Activated T-cell treated with anti-CD3 and anti-CD28 coated beads, Interleukin-2, amount 50 U/mL, for 72 hours (primary cell): ENCODE measurements around the gene VWF. TPM values are rescaled to one million over a fixed set of nuclear protein-coding genes. Genes with fewer than 3 reads are reported as not detected.

Source experiments
- ATAC-seq, 2 donors: fragments of 150-1000 bp; cut with Tn5 transposase; replicated peaks in 1 of 2; 2 replicates each; pipeline ENCODE4 v1.10.0; 2021; ENCODE audit warnings: moderate library complexity in 2 of 2, mild to moderate bottlenecking in 1 of 2
- DNase-seq, 2 donors: peaks; one replicate each; pipeline ENCODE4 v3.0.0; 2021 to 2022; ENCODE audit warnings: mixed read lengths in 1 of 2
- H3K27ac Mint-ChIP-seq: one replicate; pipeline ENCODE4 v1.8.0; 2022; ENCODE audit warnings: mild to moderate bottlenecking, moderate library complexity, mixed read lengths
- H3K27me3 Mint-ChIP-seq: one replicate; pipeline ENCODE4 v1.8.0; 2022; ENCODE audit warnings: low read depth, mixed read lengths
- H3K36me3 Mint-ChIP-seq, 2 donors: one replicate each; pipeline ENCODE4 v1.8.0; 2022; ENCODE audit warnings: mixed read lengths in 2 of 2, mild to moderate bottlenecking in 1 of 2; ENCODE audit not compliant: insufficient read depth in 2 of 2
- H3K4me1 Mint-ChIP-seq: one replicate; pipeline ENCODE4 v1.8.0; 2022; ENCODE audit warnings: low read depth, mixed read lengths
- H3K4me3 Mint-ChIP-seq, 2 donors: one replicate each; pipeline ENCODE4 v1.8.0; 2022; ENCODE audit warnings: mild to moderate bottlenecking in 2 of 2, mixed read lengths in 2 of 2, moderate library complexity in 2 of 2
- H3K9me3 Mint-ChIP-seq, 2 donors: one replicate each; pipeline ENCODE4 v1.8.0; 2022; ENCODE audit warnings: mixed read lengths in 2 of 2
- total RNA-seq, 2 donors: library from RNA; stranded (reverse); gene quantifications; one replicate each; pipeline ENCODE4 v1.2.3, GENCODE V29; 2022

Gene VWF
- total RNA-seq, 2 donors from 2014 or later = 0.02 TPM

DNA sequence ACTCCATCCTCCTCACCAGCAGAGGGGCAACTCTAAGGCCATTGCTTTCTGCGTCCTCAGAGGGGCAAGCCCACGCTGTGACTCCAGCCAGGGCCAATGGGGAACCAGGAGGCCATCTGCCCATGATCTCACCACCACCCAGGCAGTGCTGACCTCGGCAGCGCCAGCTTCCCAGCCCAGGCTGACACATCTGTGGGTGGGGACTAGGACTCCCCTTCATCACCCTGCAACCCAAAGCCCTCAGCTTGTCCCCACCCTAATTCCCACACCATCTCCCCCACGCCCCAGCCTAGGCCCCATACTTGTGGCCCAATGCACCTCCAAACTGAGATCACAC is 58.6 kb downstream of the VWF start:
- peaks cover 12% of the 10 kb centered on the region for H3K27me3 Mint-ChIP-seq
- H3K4me1 Mint-ChIP-seq = peaks cover 25% of the 10 kb centered on the region
- H3K9me3 Mint-ChIP-seq = no peaks in the 10 kb centered on the region
- no peaks in the 10 kb centered on the region for H3K36me3 Mint-ChIP-seq
- no peak for ATAC-seq
- H3K4me3 Mint-ChIP-seq = no peak overlapping the region
- DNase-seq = no peak
- H3K27ac Mint-ChIP-seq = no peak overlapping the region

DNA sequence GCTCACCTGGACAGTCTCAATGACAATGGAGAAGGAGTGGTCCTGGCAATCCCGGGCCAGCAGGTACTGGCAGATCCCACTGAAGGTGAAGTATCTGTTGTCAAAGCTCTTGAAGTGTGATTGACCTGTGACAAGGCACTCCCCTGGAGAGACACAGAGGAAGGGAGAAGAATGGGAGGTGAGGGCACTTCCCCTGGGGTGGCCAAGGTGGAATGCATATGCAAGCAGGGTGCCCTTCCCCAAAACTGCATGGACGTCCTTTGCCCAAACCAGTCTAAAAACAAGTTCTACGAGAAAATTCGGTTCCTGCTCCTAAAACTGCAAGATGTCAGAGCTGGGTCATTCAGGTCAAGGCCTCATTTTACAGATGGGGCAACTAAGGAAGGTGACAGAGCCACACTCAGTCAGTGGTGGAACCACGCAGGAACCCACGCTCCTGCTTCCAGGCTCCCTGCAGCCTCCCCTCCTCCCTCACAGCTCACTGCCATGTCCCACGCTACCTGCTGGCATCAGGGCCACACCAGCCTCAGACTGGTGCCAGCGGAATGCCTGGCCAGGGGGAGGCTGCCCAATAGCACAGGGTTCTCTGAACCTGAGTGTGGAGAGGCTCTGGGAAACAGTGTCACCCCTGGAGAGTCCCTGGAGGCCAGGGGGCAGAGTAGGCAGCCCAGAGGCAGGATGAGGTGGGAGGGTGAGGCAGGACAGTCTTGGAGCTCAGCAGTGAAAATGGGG is 59.2 kb downstream of the VWF start:
- peaks cover 21% of the 10 kb centered on the region for H3K4me1 Mint-ChIP-seq
- DNase-seq (no peak), ATAC-seq (no peak)
- H3K4me3 Mint-ChIP-seq = no peak overlapping the region
- peaks cover 7% of the 10 kb centered on the region for H3K27me3 Mint-ChIP-seq
- no peaks in the 10 kb centered on the region for H3K36me3 Mint-ChIP-seq
- no peaks in the 10 kb centered on the region for H3K9me3 Mint-ChIP-seq
- H3K27ac Mint-ChIP-seq = no peak overlapping the region

DNA sequence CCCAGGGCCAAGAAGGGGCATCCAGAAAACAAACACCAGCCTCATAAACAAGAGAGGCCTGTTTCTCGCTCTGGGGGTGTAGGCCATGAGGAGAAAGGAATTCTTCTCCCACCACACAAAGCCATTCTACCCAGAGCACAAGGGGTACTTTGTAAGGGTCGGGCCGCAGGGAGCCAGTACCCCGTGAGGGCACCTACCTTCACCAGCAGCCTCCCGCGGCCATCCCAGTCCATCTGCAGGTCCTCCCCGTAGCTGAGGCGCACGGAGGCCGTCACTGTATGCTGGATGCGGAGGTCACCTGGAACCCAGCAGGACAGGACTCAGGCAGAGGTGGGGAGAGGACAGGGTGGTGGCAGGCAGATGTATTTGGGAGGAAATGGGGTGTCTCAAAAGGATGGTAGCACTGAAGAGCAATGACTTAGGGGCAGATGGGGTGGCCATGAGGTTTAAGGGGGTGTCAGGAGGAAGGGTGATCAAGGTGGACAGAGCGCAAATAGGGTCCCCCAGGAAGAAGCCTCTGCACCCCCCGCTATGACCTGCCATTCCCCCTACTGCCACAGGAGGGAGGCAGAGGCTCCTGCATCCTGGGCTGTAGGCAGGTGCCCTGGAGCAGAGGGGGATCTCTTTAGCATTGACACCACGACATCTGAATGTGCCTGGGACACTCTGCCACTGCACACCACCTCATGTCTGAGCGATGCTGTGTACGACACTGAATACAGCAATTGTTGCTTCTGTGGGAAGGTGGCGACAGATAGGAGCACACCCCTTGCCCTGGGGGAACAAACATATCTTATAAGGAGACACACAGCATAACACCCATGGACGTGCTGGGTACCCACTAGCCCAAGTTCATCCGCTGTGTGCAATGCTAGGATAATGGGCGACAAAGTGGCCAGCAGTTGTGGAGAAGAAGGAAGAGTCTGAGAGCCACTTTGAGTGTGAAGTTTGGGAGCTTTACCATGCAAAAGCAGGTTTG is 61.4 kb downstream of the VWF start:
- H3K9me3 Mint-ChIP-seq = no peaks in the 10 kb centered on the region
- peaks cover 6% of the 10 kb centered on the region for H3K4me1 Mint-ChIP-seq
- DNase-seq (peak; percentile 61 to 72), ATAC-seq (peak; percentile 84 to 87)
- H3K27me3 Mint-ChIP-seq = peaks cover 17% of the 10 kb centered on the region
- H3K4me3 Mint-ChIP-seq = no peak overlapping the region
- no peak overlapping the region for H3K27ac Mint-ChIP-seq
- H3K36me3 Mint-ChIP-seq = no peaks in the 10 kb centered on the region

DNA sequence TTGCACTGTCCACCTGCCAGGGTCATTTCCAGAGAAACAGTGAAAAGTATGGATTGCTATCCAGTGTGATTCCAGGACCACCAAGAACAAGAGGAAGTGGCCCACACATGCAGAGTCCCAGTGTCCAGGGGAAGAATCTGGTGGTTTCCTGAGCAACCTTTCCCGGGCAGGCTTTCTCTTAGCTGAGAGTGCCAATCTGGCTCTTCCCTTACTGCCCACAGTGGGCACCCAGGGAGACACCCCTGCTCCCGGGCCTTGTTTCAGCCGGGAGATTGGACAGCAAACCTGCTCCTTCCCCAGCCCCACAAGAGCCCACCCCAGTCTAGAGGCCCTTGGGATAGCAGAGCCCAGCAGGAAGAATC is 62.1 kb downstream of the VWF start:
- Mint-ChIP-seq H3K4me3 (no peak overlapping the region), H3K27ac (no peak overlapping the region), H3K36me3 (no peaks in the 10 kb centered on the region), H3K4me1 (peaks cover 6% of the 10 kb centered on the region), H3K9me3 (no peaks in the 10 kb centered on the region), H3K27me3 (peaks cover 17% of the 10 kb centered on the region)
- no peak for DNase-seq
- no peak for ATAC-seq

DNA sequence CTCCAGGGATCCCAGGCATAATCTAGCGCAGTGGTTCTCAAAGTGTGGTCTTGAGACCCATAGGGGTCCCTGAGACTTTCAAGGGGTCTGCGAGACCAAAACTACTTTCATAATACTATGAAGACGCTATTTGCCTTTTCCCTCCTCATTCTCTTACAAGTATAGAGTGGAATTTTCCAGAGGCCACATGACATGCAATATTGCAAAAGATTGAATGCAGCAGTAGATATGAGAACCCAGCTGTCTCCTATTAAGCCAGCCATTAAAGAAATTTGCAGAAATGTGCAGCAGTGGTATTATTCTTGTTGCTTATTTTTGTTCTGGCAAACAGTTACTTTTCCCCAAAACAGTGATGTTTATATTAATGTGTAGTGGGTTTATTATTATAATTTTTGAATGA is 62.8 kb downstream of the VWF start:
- H3K27ac Mint-ChIP-seq = no peak overlapping the region
- peaks cover 17% of the 10 kb centered on the region for H3K27me3 Mint-ChIP-seq
- H3K4me1 Mint-ChIP-seq = peaks cover 6% of the 10 kb centered on the region
- no peak for ATAC-seq
- no peak overlapping the region for H3K4me3 Mint-ChIP-seq
- H3K36me3 Mint-ChIP-seq = no peaks in the 10 kb centered on the region
- DNase-seq = no peak
- no peaks in the 10 kb centered on the region for H3K9me3 Mint-ChIP-seq

DNA sequence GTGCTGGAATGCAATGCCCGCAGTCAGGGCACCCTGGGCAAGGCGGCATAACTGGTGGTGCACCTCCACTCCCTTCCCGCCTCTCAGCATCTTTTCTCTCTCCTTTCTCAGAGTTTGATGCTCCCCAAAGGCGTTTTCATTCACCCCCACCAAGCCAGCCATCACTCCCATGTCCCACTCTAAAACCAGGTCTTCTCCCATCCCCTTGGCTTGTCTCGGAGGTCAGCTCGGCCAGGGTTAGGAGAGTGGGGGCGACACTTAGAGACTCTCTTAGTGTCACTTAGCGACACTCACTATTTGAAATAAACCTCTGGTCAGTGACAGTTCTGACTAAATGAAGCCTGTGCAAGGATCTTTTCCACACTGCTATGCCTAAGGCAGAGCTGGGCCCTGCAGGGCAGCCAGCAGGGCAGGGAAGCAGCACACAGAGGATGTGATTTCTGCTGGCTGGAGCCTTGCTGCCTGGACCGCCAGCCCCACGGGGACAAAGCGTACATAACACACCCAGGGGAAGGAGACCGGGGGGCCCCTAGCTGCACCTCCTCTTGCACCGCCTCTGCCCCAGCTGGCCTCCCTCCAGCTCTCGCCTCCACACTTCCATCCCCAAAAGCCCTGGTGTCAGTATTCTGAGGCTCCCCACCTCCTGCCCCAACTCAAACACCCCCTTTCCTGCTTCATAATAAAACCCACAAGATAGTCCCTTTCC is 64.5 kb downstream of the VWF start:
- ATAC-seq (no peak), DNase-seq (no peak)
- H3K9me3 Mint-ChIP-seq = no peaks in the 10 kb centered on the region
- H3K4me3 Mint-ChIP-seq = no peak overlapping the region
- peaks cover 6% of the 10 kb centered on the region for H3K4me1 Mint-ChIP-seq
- no peak overlapping the region for H3K27ac Mint-ChIP-seq
- H3K36me3 Mint-ChIP-seq = no peaks in the 10 kb centered on the region
- H3K27me3 Mint-ChIP-seq = peaks cover 27% of the 10 kb centered on the region

DNA sequence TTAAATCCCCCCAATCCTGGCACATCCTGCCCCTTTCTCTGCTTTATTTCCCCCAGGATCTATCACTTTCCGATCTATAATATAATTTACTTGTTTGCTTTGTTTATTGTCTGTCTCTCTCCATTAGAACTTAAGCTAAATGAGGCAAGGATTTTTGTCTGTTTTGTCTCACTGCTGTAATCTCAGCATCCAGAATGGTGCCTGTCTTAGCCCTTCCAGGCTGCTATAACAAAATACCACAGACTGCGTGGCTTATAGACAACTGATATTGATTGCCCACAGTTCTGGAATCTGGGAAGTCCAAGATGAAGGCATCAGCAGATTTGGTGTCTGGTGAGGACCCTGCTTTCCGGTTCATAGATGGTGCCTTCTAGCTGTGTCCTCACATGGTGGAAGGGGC is 65.2 kb downstream of the VWF start:
- Mint-ChIP-seq H3K27ac (no peak overlapping the region), H3K4me1 (peaks cover 6% of the 10 kb centered on the region), H3K36me3 (no peaks in the 10 kb centered on the region), H3K27me3 (peaks cover 27% of the 10 kb centered on the region), H3K4me3 (no peak overlapping the region), H3K9me3 (no peaks in the 10 kb centered on the region)
- DNase-seq (no peak), ATAC-seq (no peak)

DNA sequence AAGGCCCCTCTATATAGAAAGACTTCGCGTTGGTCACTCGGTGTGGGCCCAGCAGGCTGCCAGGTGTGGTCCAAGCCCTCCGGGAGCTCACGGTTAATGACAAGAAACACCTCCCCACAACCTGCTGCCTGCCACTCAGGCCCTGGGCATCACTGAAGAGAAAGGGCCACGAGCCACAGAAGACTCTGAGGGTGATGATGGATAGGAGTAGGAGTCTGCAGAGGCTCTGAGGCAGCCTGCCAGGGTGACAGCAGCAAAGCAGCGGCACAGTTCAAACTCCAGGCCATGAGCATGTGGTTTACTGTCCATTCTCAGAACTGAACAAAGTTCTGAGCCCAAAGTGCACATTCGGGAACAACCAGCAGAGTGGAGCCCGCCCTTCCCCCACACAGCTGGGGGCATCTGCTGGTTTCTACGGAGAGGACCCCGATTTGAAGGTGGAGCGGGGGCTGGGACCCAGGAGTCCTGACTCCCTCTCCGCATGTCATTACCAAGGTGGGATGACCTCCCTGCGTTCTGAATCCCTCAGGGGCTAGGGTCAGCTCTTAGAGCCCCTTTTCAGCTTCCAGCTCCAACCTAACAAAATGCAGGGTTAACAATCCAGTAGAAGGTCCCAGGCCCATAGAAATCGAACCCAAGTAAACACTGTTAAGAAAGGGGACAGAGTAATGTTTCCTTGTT is 65.8 kb downstream of the VWF start:
- Mint-ChIP-seq H3K4me1 (peaks cover 6% of the 10 kb centered on the region), H3K36me3 (no peaks in the 10 kb centered on the region), H3K9me3 (no peaks in the 10 kb centered on the region), H3K4me3 (no peak overlapping the region), H3K27ac (no peak overlapping the region), H3K27me3 (peaks cover 27% of the 10 kb centered on the region)
- DNase-seq (no peak), ATAC-seq (no peak)

DNA sequence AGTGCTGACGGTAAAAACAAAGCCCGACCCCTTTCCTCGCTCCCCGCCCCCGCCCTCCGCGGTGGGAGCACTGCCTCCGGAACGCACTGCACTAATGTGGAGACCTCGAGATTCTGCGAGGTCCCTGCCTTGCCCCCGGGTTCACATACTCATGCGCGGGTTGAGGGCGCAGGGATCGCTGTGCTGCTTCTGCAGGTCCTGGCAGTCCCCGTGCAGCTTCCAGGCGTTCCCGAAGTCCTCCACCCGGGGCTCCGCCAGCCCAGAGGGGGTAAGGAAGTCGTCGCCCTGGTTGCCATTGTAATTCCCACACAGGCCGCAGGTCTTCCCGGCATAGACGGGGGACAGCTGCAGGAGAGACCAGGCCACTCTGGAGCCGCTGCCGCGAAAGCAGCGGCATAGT is 66.8 kb downstream of the VWF start:
- Mint-ChIP-seq H3K27me3 (peaks cover 22% of the 10 kb centered on the region), H3K9me3 (no peaks in the 10 kb centered on the region), H3K27ac (no peak overlapping the region)

DNA sequence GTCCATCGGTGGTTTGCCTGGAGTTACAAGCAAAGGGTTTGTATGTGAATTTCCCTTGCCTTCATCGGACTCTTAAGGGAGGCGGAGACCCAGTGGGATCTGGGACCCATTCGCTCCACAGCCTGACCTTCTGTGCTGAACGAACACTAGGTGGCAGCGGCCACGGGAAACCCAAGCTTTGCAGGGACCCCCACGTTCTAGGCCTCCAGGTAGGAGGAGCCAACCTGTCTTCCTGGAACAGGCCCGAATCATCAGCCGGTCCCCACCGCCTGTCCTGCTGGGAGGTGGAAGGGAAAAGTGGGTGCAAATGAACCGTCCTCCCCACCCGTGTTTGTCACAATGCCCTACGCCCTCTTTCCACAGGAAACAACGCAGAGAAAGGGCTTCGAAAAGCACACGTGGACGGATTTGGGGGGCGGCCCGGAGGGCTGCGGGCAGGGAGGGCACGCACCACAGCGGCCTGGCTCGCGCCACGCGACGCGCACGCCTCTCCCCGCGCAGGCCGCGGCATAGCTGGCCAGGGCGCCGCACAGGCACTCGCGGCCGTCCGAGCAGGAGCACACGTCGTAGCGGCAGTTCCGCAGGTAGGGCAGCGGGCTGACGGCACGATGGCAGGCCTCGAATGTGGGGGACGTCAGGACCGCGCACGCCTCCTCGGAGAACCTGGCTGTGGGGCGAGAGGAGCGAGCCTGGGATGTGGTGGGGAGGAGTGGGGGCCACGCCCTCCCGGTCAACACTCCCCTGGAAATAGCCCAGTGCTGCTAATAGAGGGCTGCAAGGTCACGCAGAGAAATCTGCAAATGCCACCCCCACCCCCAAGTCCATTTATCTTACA is 67.8 kb downstream of the VWF start:
- peaks cover 22% of the 10 kb centered on the region for H3K27me3 Mint-ChIP-seq
- no peak overlapping the region for H3K27ac Mint-ChIP-seq
- ATAC-seq (peak; percentile 53 to 62), DNase-seq (peak in 1 of 2 donors; percentile 39)
- no peaks in the 10 kb centered on the region for H3K4me1 Mint-ChIP-seq
- H3K4me3 Mint-ChIP-seq = peak overlapping the region in 1 of 2 donors; percentile 31
- H3K36me3 Mint-ChIP-seq = no peaks in the 10 kb centered on the region
- H3K9me3 Mint-ChIP-seq = no peaks in the 10 kb centered on the region

More for the DNA sequence above, 66.8 kb downstream of the VWF start:
- H3K36me3 Mint-ChIP-seq = no peaks in the 10 kb centered on the region
- H3K4me3 Mint-ChIP-seq = peak overlapping the region in 1 of 2 donors; percentile 15
- DNase-seq (no peak), ATAC-seq (no peak)
- H3K4me1 Mint-ChIP-seq = no peaks in the 10 kb centered on the region

DNA sequence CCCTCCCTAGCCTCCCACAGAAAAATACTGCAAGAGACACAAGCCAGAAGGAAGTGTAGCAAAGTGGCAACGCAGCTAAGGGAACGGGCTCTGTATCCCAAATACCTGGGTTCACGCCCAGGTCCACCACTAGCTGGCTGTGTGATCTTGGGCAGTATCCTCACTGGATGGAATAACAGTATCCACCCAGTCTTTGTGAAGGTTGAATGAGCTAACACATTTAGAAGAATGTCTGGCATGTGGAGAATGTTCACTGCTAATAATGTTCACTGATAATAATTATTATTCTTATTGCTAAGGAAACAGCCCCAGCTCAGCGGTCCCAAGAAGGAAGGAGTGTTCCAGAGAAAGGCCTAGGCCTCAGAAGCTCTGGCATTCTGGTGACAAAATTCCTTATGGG is 70.9 kb downstream of the VWF start:
- no peaks in the 10 kb centered on the region for H3K9me3 Mint-ChIP-seq
- H3K36me3 Mint-ChIP-seq = no peaks in the 10 kb centered on the region
- peaks cover 10% of the 10 kb centered on the region for H3K27me3 Mint-ChIP-seq
- DNase-seq (no peak), ATAC-seq (no peak)
- no peak overlapping the region for H3K4me3 Mint-ChIP-seq
- H3K27ac Mint-ChIP-seq = no peak overlapping the region
- H3K4me1 Mint-ChIP-seq = no peaks in the 10 kb centered on the region

DNA sequence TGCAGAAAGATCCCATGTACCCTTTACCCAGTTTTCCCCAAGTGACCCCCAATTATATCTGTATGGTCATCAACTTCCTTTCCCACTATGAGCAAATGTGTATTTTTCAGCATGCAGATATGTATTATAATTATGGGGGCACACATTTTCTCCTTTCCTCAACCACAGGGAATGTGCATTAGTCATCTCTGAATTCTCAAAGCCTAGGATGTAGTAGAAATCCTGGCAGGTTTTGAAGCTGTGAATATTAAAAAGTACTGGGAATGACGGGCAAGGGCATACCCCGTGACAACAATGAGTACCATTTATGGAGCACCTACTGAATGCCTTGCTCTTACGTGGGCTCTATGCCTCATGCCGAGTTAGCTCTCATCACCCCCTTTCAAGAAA is 71.5 kb downstream of the VWF start:
- DNase-seq = no peak
- H3K27me3 Mint-ChIP-seq = peaks cover 10% of the 10 kb centered on the region
- no peak overlapping the region for H3K4me3 Mint-ChIP-seq
- no peak for ATAC-seq
- H3K4me1 Mint-ChIP-seq = no peaks in the 10 kb centered on the region
- H3K9me3 Mint-ChIP-seq = no peaks in the 10 kb centered on the region
- no peaks in the 10 kb centered on the region for H3K36me3 Mint-ChIP-seq
- no peak overlapping the region for H3K27ac Mint-ChIP-seq
